Keratinocyte (primary cell): ENCODE measurements around the gene NRP2. TPM values are rescaled to one million over a fixed set of nuclear protein-coding genes. Genes with fewer than 3 reads are reported as not detected.

ENCODE experiments used
- DNase-seq: peaks from one replicate; pipeline ENCODE4 v3.0.0-alpha.2; 2011; ENCODE audit warnings: low read depth, missing footprints, low spot score
- FAIRE-seq: peaks from 2 replicates; lab custom pipeline; 2011; peaks lifted over from hg19 to GRCh38; lab: Jason Lieb, UNC
- H2AFZ ChIP-seq: 2 replicates; pipeline ENCODE4 v1.6.0; 2012; ENCODE audit warnings: low read length, control low read depth, inconsistent platforms; ENCODE audit not compliant: control insufficient read depth
- H3K27ac ChIP-seq: 2 replicates; pipeline ENCODE4 v1.5.1; 2011; ENCODE audit warnings: low read length; ENCODE audit not compliant: control insufficient read depth, insufficient read depth
- H3K27me3 ChIP-seq: 3 replicates; pipeline ENCODE4 v1.6.0; 2011; ENCODE audit warnings: low read length; ENCODE audit not compliant: control insufficient read depth, insufficient read depth; ENCODE audit errors: extremely low read depth
- H3K36me3 ChIP-seq, 2 experiments: 2 replicates in 1 of 2; 3 replicates in 1 of 2; pipeline ENCODE4 v1.5.1; 2011; ENCODE audit warnings: low read length in 2 of 2, mild to moderate bottlenecking in 1 of 2; ENCODE audit not compliant: control insufficient read depth in 2 of 2, insufficient read depth in 2 of 2; ENCODE audit errors: extremely low read depth in 1 of 2
- H3K4me1 ChIP-seq: 3 replicates; pipeline ENCODE4 v1.5.1; 2011; ENCODE audit warnings: low read length; ENCODE audit not compliant: control insufficient read depth, insufficient read depth; ENCODE audit errors: extremely low read depth
- H3K4me2 ChIP-seq: 3 replicates; pipeline ENCODE4 v1.6.0; 2011; ENCODE audit warnings: low read depth, low read length; ENCODE audit not compliant: control insufficient read depth, insufficient read depth; ENCODE audit errors: extremely low read depth
- H3K4me3 ChIP-seq, 3 experiments: fragments of 200-600 bp in 1 of 3; sonication (generic) in 1 of 3; 2 replicates in 2 of 3; 3 replicates in 1 of 3; pipeline ENCODE4 v1.5.1; 2011 to 2016; ENCODE audit warnings: low read length in 3 of 3, mild to moderate bottlenecking in 3 of 3, control low read depth in 2 of 3, inconsistent platforms in 1 of 3, low read depth in 1 of 3, mixed read lengths in 1 of 3, mixed run types in 1 of 3, moderate library complexity in 1 of 3; ENCODE audit not compliant: control insufficient read depth in 2 of 3, insufficient read depth in 2 of 3; ENCODE audit errors: extremely low read depth in 1 of 3
- H3K79me2 ChIP-seq: 2 replicates; pipeline ENCODE4 v1.6.0; 2012; ENCODE audit warnings: low read length; ENCODE audit not compliant: control insufficient read depth, insufficient read depth
- H3K9ac ChIP-seq: 3 replicates; pipeline ENCODE4 v1.6.0; 2011; ENCODE audit warnings: low read length; ENCODE audit not compliant: control insufficient read depth, insufficient read depth; ENCODE audit errors: extremely low read depth
- H3K9me1 ChIP-seq: 3 replicates; pipeline ENCODE4 v1.6.0; 2011; ENCODE audit warnings: low read length; ENCODE audit not compliant: control insufficient read depth, insufficient read depth; ENCODE audit errors: extremely low read depth
- H3K9me3 ChIP-seq: 2 replicates; pipeline ENCODE4 v1.5.1; 2012; ENCODE audit warnings: low read depth, low read length; ENCODE audit not compliant: control insufficient read depth
- H4K20me1 ChIP-seq: 3 replicates; pipeline ENCODE4 v1.6.0; 2011; ENCODE audit warnings: low read length; ENCODE audit not compliant: control insufficient read depth, insufficient read depth; ENCODE audit errors: extremely low read depth
- CTCF ChIP-seq, 3 experiments: IDR thresholded peaks in 1 of 3; conservative IDR thresholded peaks in 1 of 3; optimal IDR thresholded peaks in 1 of 3; 2 replicates in 2 of 3; 3 replicates in 1 of 3; pipeline versions ENCODE3 to v1.5.1; 2011; ENCODE audit warnings: low read length in 3 of 3, mild to moderate bottlenecking in 3 of 3, moderate library complexity in 2 of 3, control low read depth in 1 of 3, inconsistent platforms in 1 of 3; ENCODE audit not compliant: insufficient read depth in 2 of 3; ENCODE audit errors: extremely low read depth in 1 of 3
- EZH2 ChIP-seq: IDR thresholded peaks from one replicate; pipeline ENCODE4 v1.6.1; 2012; ENCODE audit warnings: inconsistent platforms, mild to moderate bottlenecking, low read length, moderate library complexity
- dilution Hi-C: fragments of 300-500 bp; cut with MboI; formaldehyde crosslinking; loops from one replicate; pipeline ENCODE4 v1.7.0; 2020; ENCODE audit warnings: low sequenced_read_pairs; ENCODE audit not compliant: extremely low pct_ligation_motif_present
- polyA plus RNA-seq, 5 experiments: library from polyadenylated mRNA; depleted of rRNA in 3 of 5; stranded (reverse) in 3 of 5; stranded (forward) in 1 of 5; unstranded in 1 of 5; fragments of >200 nt; gene quantifications; 1 replicate in 1 of 5; 2 replicates in 3 of 5; 3 replicates in 1 of 5; pipeline versions ENCODE4 v1.2.1 to v1.2.3, GENCODE V29; 2011 to 2012; ENCODE audit warnings: missing spikeins in 2 of 5, low read depth in 1 of 5, low replicate concordance in 1 of 5

The NRP2 gene
- polyA plus RNA-seq, 1 donor (not counting 4 experiments of a cell fraction or from before 2014, with no cell fraction given): 20.6 TPM

- no peaks in the 10 kb centered on the region for H3K9me1 ChIP-seq
- H3K27ac ChIP-seq: no peak overlapping the region
- peak overlapping the region in 1 of 3 experiments; percentile 9 for H3K4me3 ChIP-seq
- no peaks in the 10 kb centered on the region for H3K36me3 ChIP-seq
- no peaks in the 10 kb centered on the region for H3K9me3 ChIP-seq
- DNase-seq (peak; percentile 56), FAIRE-seq (no peak)
- H2AFZ ChIP-seq: peak overlapping the region; percentile 39
- H3K4me2 ChIP-seq: peak overlapping the region; percentile 23
- dilution Hi-C loops: no loop called here
- TF ChIP-seq CTCF (optimal IDR thresholded peaks at IDR 0.05 in 1 of 3, IDR thresholded peaks at IDR 0.05 in 1 of 3, conservative IDR thresholded peaks at IDR 0.05 in 1 of 3; ENCODE audit: extremely low read depth in 1 of 3, insufficient read depth in 2 of 3, low read length in 3 of 3) (peak in 1 of 3 experiments; percentile 10), EZH2 (no peak)
- no peaks in the 10 kb centered on the region for H4K20me1 ChIP-seq
- no peak overlapping the region for H3K9ac ChIP-seq
- peaks cover 9% of the 10 kb centered on the region for H3K4me1 ChIP-seq
- H3K79me2 ChIP-seq: no peaks in the 10 kb centered on the region
- no peaks in the 10 kb centered on the region for H3K27me3 ChIP-seq
Measured at GRCh38 chr2:205814039-205814364, 131.7 kb downstream of the NRP2 start.

GRCh38 chr2:205815673-205816072, 133.4 kb downstream of the NRP2 start:
- no peak overlapping the region for H3K4me3 ChIP-seq
- dilution Hi-C loops: no loop called here
- H3K36me3 ChIP-seq: no peaks in the 10 kb centered on the region
- H3K9me3 ChIP-seq: no peaks in the 10 kb centered on the region
- no peak overlapping the region for H3K9ac ChIP-seq
- no peaks in the 10 kb centered on the region for H3K9me1 ChIP-seq
- H4K20me1 ChIP-seq: no peaks in the 10 kb centered on the region
- no peak overlapping the region for H2AFZ ChIP-seq
- no peak overlapping the region for H3K27ac ChIP-seq
- FAIRE-seq: no peak
- TF ChIP-seq EZH2: no peak
- no peak for TF ChIP-seq CTCF (optimal IDR thresholded peaks at IDR 0.05 in 1 of 3, IDR thresholded peaks at IDR 0.05 in 1 of 3, conservative IDR thresholded peaks at IDR 0.05 in 1 of 3; ENCODE audit: extremely low read depth in 1 of 3, insufficient read depth in 2 of 3, low read length in 3 of 3)
- H3K27me3 ChIP-seq: no peaks in the 10 kb centered on the region
- peaks cover 9% of the 10 kb centered on the region for H3K4me1 ChIP-seq
- no peak for DNase-seq
- no peak overlapping the region for H3K4me2 ChIP-seq
- no peaks in the 10 kb centered on the region for H3K79me2 ChIP-seq
